Activated T-cell treated with anti-CD3 and anti-CD28 coated beads for 24 hours (primary cell): ENCODE measurements around the gene SSTR1.
"Not testable (repeated sequence)": the region's sequence is repeated elsewhere in the genome, so short reads cannot be mapped to it uniquely, and the experiment has no call there.

Experiments used
- DNase-seq: peaks from one replicate; pipeline ENCODE4 v3.0.0-alpha.2; 2020; ENCODE audit warnings: low read depth

The SSTR1 gene, protein sequence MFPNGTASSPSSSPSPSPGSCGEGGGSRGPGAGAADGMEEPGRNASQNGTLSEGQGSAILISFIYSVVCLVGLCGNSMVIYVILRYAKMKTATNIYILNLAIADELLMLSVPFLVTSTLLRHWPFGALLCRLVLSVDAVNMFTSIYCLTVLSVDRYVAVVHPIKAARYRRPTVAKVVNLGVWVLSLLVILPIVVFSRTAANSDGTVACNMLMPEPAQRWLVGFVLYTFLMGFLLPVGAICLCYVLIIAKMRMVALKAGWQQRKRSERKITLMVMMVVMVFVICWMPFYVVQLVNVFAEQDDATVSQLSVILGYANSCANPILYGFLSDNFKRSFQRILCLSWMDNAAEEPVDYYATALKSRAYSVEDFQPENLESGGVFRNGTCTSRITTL

DNA sequence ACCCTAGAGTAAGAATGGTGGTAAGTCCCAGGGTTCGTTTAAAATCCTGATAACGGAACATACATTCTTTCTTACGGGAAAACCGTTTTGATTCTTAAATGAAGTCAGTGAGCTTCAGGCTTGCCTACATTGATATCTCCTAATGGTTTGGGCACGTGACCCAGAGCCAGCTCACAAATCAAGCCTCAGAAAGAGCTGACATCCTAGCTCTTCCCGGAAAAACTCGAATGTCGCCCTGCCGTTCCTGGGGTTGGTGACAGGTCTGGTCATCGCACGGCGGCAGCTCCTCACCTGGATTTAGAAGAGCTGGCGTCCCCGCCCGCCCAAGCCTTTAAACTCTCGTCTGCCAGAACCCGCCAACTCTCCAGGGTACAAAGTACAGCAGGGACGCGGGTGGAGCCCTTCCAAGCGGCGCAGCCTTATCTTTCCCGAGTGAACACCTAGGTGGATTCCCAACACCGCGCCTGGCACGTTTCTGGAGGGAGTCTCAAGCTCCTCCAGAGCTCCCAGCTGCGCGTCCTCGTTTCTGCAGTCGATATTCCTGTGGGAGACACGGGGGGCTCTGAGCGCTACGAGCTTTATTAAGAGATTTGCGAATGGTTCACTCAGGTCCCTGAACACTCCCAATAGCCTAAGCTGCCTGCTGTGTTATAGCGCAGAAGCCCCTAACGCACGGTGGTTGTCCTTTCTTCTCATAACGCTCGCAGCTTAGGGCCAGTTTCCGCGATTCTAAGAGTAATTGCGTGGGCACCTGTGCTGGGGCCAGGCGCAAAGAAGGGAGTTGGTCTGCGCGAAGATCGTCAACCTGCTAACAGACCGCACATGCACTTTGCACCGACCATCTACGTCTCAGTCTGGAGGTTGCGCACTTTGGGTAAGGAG lies at the start of gene SSTR1:
Gene SSTR1, plus strand, starts transcription at position 169 of the 882 bp plus-strand sequence. CDS start 1,486 bp downstream, outside the sequence.
- DNase-seq, result no peak

DNA sequence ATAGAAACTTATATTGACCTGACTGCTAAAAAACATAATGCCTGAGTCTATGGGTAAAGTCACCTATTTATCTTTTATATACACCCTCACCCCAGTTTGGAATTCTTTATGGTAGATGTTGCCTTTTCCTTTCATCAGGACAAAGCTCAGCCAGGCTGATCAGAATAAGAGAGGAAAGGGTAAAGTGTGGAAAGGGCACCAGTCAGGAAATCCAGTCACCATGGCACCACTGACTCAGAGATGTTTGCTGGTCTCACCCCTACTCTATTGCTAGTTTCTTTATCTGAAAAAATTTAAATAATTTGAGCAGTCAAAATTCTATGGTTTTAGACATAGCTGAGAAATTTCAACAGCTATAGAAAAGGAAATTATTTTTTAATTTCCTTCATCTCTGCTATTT lies 49.2 kb upstream of the SSTR1 start:
- no peak for DNase-seq

DNA sequence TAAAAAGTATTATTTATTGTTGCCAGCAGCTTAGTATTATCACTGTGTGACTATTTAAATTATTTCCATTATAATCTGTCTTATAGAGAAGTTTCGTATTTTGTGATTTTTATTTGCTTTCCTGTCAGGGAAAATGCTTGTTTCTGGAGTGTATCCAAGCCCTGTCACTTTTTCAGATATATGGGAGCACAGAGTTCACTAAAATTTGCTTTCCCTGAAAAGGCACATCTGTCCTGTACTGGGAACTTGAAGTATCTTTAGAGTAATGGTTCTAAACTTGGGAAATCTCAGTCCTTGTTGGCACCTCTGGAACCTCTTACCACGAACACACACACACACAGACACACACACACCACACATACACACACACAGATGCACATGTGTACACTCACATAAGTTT lies 39.3 kb upstream of the SSTR1 start:
- DNase-seq, result no peak

DNA sequence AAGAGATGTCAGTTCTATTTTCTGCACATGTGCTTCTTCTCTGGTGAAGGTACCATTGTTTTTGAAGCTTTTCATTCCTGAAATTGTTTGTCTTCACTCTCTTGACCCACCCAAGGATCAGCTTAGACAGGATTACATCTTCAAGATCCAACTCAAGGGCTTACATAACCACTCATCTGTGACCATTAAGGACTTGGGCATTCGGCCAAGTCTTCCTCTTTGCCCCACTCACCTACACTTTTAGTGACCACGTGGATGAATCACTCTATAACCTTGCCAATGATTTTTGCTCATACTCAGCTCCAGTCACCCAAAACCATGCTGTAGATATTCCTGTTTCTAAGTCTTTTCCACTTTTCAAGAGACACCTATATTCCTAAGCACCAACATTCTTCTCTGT lies 36.5 kb upstream of the SSTR1 start:
- no peak for DNase-seq

DNA sequence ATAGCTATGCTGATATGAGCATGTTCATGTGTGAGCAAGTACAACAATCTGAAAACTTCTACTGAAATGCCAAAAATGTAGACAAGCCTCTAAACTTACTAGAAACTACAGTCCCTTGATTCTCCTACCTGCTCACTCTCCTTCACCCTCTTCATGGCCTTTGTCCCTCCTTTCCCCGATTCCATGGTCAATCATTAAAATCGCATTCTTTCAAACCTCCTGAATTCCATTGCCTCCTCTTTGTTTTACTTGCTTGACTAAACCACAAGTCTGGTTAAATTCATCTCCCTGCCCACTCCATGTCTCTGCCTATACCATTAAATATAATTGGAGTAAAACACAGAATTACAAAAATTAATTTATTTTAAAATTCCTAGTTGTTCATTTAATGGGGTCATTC lies 33.0 kb upstream of the SSTR1 start:
- DNase-seq, result no peak

DNA sequence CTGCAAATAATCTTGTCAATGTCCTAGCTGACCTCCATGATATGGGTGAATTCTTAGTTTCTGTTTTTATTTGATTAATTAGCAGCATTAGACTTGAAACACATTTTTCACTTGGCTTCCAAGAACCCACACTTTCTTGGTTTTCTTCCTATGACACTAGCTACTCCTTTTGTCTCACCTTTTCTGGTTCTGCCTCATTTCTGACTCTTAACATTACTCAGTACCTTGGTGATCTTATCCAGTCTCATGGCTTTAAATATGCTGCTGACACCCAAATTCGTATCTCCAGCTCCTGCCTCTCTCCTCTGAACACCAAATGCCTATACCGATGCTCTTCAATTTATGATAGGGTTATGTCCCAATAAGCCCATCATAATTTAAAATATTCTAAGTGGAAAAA lies 32.0 kb upstream of the SSTR1 start:
- DNase-seq, result no peak

DNA sequence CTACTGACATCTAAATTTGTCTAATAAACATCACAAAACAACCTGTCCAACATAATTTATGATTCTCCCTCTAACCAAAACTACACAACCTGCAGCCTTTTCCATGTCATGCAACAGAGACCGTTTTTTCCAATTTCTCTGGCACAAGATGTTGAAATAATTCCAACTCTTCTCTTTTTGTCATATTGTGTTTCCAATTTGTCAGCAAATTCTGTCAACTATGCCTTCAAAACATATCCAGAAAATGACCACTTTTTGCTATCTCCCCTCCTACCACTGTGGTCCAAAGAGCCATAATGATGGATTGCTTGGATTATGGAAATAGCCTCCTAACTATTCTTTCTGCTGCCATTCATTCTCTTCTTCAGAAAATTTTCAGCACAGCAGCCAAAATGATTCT lies 31.3 kb upstream of the SSTR1 start:
- no peak for DNase-seq

DNA sequence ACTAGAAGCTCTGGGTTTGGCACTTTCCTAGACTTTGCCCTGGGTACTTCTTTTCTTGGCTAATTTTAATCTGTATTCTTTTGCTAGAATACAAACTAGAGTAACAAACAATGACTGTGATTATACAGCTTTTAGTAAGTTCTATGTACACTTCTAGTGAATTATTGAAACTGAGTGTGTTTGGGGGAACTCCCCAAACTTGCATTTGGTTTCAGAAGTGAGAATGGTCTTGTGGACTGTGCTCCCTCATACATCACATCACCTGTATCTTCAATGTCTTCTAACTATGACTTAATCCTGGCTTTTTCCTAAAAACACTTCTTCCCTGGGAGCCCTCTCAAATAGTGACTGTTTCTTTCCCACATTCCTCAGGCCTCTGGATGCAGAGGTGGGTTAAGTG lies 23.6 kb upstream of the SSTR1 start:
- DNase-seq, result no peak

DNA sequence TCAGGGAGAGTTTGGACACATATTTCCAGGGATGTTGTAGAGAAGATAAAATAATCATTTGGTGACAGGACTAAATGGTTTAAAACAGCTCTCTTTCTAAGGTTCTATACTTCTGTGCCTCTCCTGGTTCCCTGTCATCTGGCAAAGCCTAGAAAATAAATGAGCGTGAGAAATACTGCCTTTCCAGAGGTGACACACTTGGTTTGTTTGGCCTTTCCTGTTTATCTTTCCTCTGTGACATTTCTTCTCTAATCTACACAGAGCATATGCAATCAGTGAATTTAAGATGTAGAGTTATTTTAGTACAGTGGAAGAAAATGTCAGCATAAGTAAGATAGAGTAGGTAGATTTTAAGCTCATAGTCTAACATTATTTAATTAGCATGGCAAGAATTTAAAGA lies 22.0 kb upstream of the SSTR1 start:
- DNase-seq, result no peak

DNA sequence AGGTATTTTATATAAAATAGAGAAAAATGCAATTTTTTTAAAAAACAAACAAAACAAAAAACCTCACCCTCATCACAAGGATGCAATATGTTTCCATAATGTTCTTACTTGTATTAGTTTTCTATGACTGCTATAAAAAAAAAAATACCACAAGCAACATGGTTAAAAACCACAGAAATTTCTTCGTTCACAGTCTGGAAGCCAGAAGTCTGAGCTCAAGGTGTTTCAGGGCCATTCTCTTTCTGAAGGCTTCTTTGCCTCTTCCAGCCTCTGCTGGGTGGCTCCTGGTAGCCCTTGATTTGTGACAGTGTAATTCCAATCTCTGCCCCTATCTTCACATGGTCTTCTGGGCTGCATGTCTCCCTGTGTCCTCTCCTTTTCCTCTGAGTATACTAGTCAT lies 21.5 kb upstream of the SSTR1 start:
- no peak for DNase-seq

DNA sequence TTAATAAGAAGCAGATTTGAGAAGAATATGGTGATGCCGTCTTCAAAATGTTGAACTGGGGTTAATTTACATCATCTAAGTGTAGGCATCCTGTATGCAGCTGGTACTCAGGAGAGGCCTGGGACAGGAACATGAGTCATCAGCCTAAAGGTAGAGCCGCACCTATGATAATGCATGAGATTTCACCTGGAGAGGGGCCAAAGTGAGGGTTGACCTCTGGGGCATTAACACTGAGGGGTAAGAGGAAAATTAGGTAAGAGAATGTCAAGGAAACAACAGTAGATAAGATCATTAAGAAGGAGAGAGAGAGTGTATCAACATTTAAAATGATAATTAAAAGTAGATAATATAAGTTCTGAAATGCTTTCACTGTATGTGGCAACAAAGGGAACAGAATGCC lies 20.2 kb upstream of the SSTR1 start:
- DNase-seq, result no peak

DNA sequence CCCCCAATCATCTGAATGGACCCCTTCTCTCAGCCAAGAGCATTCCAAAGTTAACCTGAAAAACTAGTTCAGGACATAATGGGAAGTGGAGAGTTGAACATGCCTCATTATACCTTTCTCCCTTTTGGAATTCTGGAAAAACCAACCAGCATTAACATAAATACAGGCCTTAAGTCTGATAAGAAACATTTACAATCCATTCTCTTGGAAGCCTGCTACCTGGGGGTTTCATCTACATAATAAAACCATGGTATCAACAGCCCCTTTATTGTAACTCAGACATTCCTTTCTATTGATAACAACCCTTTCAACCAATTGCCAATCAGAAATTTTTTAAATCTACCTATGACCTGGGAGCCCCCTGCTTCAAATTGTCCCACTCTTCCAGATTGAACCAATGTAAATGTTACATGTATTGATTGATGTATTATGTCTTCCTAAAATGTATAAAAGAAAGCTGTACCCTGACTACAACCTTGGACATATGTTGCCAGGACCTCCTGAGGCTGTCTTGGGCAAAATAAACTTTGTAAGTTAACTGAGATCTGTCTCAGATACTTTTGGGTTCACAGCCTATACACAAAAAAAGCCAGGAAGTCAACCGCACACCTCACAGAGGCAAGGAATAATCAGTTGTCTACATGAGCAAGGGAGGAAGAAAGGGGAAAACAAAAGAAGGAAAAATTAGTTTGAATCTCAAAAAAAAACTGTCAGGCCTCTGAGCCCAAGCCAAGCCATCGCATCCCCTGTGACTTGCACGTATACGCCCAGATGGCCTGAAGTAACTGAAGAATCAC lies 17.6 kb upstream of the SSTR1 start:
- DNase-seq, result no peak

DNA sequence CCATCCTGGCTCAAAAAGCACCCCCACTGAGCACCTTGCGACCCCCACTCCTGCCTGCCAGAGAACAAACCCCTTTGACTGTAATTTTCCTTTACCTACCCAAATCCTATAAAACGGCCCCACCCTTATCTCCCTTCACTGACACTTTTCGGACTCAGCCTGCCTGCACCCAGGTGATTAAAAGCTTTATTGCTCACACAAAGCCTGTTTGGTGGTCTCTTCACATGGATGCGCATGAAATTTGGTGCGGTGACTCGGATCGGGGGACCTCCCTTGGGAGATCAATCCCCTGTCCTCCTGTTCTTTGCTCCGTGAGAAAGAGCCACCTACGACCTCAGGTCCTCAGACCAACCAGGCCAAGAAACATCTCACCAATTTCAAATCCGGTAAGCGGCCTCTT lies 16.9 kb upstream of the SSTR1 start:
- not testable (repeated sequence) for DNase-seq

DNA sequence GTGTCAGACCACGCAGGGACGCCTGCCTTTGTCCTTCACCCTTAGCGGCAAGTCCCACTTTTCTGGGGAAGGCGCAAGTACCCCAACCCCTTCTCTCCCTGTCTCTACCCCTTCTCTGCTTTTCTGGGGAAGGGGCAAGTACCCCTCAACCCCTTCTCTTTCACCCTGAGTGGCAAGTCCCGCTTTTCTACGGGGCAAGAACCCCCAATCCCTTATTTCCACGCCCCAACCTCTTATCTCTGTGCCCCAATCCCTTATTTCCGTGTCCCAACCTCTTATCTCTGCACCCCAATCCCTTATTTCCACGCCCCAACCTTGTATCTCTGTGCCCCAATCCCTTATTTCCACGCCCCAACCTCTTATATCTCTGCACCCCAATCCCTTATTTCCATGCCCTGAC lies 16.2 kb upstream of the SSTR1 start:
- not testable (repeated sequence) for DNase-seq

DNA sequence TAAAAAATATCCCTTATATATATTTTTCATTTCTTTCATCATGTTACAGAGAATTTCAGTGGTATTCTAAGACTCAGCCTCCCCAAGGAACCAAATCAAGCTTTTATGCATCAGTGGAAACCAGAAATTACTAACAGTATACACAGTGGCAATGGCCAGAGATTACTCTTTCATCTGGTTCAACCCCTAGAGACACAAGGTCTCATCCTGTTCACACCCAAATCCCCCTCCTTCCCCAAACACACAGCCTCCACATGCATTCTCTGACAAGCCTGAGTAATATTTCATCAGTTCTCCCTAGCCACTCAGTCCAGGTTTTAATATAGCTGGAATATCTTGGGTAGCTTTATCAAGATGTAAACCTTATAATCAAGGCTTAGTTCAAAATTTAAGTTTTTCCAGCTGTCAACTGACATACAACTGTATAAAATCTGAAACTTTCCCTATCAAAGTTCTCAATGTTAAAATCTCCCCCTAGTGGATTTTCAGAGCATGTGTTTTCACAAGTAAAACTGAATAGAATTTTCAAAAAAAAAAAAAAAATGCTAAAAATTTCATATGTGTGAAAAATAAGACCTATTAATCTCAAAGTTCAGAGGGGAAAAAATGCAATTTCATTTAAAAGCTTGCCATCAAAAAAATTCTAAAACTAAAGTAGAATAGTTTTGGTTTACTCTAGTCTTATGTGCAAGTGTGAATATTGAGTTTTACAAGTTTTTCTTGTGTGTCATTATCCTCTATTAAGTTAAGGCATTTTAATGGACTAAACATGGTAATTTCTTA lies 10.5 kb upstream of the SSTR1 start:
- no peak for DNase-seq

DNA sequence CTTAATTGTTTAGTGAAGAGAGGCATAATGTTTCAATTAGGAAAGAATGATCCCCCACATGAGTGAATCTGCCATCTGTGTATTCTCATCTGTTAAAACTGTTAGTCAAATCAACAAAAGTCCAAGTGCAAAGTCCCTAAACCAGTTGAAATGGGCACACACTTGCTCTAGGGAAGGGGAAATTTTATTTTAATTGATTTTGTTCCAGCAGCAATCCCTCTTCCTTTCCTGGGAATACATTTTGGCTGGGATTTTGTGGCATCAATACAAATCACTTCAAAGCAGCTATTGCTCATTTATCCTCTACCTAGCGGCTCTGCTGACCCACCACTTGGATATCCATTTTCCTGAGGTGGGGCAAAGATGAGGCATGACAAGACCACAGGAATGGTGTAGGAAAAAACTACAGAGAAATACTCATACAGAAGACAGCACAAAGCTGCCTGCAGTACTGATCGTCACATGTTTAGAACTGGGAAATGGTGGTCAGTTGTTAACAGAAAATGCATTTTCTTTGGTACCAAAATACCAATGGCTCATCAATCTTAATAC lies 9.8 kb upstream of the SSTR1 start:
- DNase-seq, result no peak

DNA sequence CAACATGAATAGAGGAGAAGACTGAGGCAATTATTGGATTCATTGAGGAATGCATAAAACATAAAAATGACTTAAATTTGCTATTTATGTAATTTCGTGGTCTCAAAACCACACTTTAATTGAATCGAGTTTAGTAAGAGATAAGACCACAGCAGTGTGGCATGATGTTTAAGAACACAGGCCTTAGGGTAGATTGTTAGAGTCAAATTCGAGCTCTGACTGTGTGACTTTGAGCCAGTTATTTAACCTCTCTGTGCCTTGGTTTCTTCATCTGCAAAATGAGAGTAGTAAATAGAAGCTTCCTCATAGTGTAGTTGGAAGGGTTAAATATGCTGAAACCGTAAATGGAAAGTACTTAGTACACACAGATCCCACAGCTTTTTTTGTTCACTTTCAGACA lies 9.3 kb upstream of the SSTR1 start:
- DNase-seq, result no peak

DNA sequence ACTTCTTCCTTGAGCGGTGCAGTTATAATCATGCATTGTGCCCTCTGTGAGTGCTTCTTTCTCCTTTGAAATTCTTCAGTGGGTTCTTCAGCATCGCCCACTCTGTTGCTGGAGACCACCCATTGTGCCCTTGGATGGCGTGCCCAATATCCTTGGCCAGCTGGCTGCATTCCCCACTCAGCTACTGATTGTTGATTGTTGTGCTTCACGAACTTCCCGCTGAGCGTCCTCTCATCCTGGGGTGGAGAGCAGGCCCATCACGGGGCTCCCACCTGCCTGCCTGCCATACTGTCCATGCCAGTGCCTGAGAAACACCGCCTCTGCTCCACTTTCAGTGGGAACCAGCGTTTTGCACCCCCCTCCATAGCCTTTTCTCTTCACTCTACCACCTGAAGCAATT lies 8.6 kb upstream of the SSTR1 start:
- DNase-seq, result no peak

DNA sequence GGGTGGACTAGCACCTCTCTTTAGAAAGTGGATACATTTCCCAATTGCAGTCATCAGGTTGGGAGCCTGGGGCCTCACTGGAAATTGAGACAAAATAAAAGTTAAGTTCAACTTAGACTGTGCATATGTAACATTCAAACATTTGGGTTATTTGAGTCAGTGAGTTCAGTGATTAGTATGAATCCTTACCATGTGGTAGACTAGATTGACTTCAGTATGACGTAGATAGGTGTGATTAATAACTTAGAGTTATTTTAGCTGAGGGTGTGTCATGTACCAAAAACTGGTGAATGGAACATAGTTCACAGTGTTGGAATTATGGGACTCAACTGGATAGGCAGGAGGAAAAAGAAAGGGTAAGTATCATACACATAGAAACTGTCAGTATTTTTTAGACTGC lies 8.0 kb upstream of the SSTR1 start:
- DNase-seq, result no peak

DNA sequence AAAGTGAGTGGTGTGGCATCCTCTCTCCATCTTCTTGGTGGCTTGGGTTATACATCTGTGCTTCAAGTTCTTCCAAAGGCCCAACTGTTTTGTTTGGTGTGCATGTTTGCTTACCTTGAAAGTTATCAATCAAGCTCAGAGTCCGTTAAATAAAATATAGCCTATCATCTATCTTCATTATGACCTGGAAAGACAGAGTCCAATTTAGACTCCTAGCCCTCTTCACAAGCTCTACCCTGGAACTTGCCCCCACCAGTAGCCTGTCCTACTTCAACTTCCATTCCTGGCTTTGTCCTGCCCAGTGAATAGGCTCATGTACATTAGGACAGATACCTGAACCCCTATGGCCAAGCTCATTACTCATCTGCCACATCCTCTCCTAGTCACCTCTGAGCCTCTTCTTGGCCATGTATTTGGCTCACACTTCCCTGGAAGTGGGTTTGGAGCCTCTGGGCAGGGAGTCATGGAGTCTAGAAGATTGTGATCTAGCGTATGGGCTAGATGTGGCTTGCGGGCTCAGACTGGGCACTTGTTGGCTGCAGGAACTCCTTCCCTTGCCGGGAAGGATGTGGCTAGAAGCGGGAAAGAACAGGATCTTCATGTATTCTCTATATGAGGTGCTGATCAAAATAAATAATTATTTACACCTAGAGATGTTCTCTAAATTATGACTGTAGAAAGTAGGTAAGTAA lies 6.4 kb upstream of the SSTR1 start:
- no peak for DNase-seq
